GM19452 (cell line): ENCODE results near the gene DLG5.

Experiments
- ATAC-seq: cut with Tn5 transposase; IDR thresholded peaks from one replicate; pipeline ENCODE4 v1.9.1; 2021; ENCODE audit not compliant: unreplicated experiment

DLG5 gene

DNA sequence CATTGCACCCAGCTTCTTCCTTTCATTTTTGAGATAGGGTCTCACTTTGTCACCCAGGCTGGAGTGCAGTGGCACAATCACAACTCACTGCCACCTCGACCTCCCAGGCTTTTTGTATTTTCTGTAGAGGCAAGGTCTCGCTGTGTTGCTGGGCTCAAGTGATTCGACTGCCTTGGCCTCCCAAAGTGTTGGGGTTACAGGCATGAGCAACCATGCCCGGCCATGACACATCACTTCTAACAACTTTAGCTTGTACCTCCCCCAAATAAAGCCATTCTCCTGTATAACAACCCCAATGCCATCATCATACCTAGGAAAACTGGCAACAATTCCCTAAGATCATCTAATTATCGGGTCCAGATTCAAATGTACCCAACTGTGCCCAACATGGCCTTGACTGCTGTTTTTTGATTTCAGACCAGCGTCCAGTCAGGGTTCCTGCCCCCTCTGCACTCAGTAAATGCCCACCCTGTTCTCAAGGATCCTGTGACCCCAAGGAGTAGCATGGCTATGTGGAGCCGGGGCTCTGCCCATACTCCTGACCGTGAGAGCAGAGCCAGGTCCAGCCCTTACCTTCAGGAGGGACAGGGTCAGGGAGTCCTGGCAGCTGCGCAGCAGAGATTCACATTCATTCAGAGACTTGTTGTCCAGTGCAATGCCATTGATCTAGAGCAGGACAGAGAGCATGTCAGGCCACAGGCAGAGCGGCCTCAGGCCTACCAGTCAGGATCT, 102.6 kb downstream of the DLG5 start:
- no peak for ATAC-seq

DNA sequence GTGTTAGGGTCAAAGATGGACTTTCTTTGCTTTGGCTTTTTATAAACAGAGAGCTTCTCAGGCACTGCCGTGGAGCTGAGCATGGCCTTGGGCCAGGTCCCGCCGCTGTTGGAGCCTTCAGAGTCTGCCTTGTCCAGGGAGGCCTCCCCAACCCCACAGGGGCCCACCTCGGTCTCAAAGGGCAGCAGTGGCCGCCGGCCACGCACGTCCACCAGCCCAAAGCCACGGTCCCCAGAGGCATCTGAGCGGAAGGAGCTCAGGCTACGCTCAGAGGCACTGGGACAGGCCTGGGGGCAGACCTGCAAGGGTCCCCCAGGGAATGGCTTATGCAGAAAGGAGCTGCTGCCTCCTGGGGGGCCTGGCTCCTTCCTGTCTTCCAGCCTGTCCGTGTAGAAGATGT, 105.0 kb downstream of the DLG5 start:
- ATAC-seq, result no peak

GRCh38 chr10:77821036-77821435, 105.5 kb downstream of the DLG5 start:
- ATAC-seq, result no peak

DNA sequence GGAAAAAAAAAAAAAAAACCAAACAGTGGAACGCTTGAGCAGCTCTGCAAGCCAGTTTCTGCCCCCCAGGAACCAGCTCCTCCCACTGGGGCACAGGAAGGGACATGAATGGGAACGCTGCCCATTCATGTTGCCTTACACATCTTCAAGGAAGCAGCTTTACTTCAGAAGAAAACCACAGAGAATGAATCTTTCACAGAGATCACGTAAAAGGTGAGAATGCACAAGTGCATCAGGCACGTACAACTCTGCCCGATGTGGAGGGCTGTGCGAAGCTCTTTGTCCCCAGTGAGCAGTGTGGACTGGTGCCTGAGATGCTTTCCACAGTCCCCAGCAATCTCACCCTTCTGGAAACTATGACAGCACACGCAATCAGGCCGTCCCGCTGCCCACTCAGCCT, 106.2 kb downstream of the DLG5 start:
- ATAC-seq, result no peak

- no peak for ATAC-seq
Observed at GRCh38 chr10:77819210-77820112, 107.1 kb downstream of the DLG5 start.

DNA sequence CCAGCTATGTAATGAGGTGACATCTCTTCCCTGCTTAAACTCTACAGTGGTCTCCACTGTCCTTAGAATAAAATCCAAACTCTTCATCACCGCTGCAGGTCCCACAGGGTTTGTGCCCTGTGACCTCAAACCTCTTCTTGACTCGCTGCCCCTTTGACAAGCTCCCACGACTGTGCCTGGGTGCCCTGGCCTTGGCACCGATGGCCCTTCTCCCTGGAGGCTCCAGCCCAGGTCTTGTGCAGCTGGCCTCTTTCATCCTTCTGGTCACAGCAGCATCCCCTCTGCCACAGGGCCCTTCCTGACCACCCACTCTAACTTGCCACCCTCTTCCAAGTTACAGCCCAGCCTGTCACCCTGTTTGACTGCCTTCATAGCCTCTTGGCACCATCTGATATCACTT, 108.2 kb downstream of the DLG5 start:
- no peak for ATAC-seq

- ATAC-seq, result no peak
Observed at GRCh38 chr10:77817541-77817940, 109.0 kb downstream of the DLG5 start.

DNA sequence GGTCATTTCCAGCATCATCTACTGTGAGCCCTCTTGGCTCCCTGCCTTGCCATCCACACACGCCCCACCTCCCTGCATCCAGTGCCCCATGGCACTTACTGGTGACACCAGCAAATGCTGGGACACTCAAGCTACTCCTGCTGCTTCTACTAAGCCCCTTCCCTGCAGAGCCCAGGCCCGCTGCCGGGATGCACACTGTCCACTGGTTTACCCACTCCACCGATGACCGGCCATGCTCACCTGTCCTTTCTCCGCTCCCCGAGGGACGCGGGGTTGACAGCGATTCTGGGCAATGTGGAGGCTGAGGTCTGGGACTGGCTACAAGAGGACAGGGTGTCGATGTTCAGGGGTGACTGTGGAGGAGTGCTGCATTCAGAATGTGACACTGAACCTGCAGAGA, 110.2 kb downstream of the DLG5 start:
- ATAC-seq, result no peak

DNA sequence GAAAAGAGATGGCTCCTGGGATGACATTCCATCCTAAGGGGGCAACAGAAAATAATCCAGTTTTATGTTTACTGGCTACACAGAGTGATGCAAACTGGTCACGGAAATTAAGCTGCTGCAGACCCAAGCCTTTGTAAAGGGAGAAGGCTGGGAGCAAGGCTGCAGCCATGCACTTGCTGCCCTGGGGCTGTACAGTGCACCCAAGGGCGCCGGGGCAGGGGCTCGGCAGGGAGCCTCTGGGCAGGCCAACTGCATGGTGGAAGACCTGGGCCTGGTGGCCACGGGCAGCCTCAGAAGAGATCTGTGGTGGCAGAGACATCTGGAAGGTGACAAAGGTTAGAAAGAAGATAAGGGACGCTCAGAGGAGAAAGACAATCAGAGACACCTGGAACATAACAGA, 113.8 kb downstream of the DLG5 start:
- no peak for ATAC-seq

GRCh38 chr10:77811831-77812430, 114.6 kb downstream of the DLG5 start:
- ATAC-seq, result no peak

GRCh38 chr10:77810446-77811335, 115.9 kb downstream of the DLG5 start:
- ATAC-seq, result no peak

- ATAC-seq, result no peak
Observed at GRCh38 chr10:77809336-77809735, 117.2 kb downstream of the DLG5 start.

GRCh38 chr10:77807706-77808105, 118.8 kb downstream of the DLG5 start:
- ATAC-seq, result no peak

- no peak for ATAC-seq
Observed at GRCh38 chr10:77806511-77807157, 119.9 kb downstream of the DLG5 start.

- ATAC-seq, result no peak
Observed at GRCh38 chr10:77805676-77806075, 120.9 kb downstream of the DLG5 start.

- no peak for ATAC-seq
Observed at GRCh38 chr10:77804371-77804770, 122.2 kb downstream of the DLG5 start.

GRCh38 chr10:77801474-77802161, 124.9 kb downstream of the DLG5 start:
- ATAC-seq, result no peak

GRCh38 chr10:77800738-77801266, 125.8 kb downstream of the DLG5 start:
- ATAC-seq, result no peak

DNA sequence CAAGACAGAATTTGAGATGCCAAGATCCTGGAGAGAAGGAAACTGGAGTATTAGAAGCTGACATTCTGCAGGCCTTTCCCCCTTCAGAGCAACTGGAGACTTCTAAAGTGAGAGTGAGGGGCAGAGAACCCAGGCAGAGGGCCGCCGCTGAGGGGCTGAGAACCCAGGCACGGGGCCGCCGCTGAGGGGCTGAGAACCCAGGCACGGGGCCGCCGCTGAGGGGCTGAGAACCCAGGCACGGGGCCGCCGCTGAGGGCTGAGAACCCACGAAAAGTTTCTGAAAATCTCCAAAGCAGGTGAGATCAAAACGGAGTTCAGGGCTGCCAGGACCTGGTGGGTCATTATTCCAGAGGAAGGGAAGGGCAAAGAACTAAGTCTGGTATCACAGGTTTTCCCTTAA, 126.2 kb downstream of the DLG5 start:
- no peak for ATAC-seq

- ATAC-seq, result no peak
Observed at GRCh38 chr10:77799352-77799751, 127.2 kb downstream of the DLG5 start.
